Measurements from ENCODE around the gene TMEM53.

Gene TMEM53

GRCh38 chr1:44605914-44606615 is 68.2 kb downstream of the TMEM53 start:
- TF ChIP-seq CTCF (IDR thresholded peaks at IDR 0.05; ENCODE audit: extremely low read depth, missing control alignments), result no peak
- DNase-seq (ENCODE audit: low spot score), result no peak

GRCh38 chr1:44604157-44604955 is 69.9 kb downstream of the TMEM53 start:
- TF ChIP-seq CTCF (IDR thresholded peaks at IDR 0.05; ENCODE audit: extremely low read depth, missing control alignments), result no peak
- no peak for DNase-seq (ENCODE audit: low spot score)

- no peak for DNase-seq (ENCODE audit: low spot score)
Measured at GRCh38 chr1:44603718-44604117, 70.6 kb downstream of the TMEM53 start.

More at GRCh38 chr1:44603718-44604117, 70.6 kb downstream of the TMEM53 start:
- no peak for TF ChIP-seq CTCF (IDR thresholded peaks at IDR 0.05; ENCODE audit: extremely low read depth, missing control alignments)
